K562 (cell line): ENCODE data around the gene EPHB2. TPM values are rescaled to one million over a fixed set of nuclear protein-coding genes. Genes with fewer than 3 reads are reported as not detected.

Source experiments
- ATAC-seq: fragments of 200-7000 bp; cut with Tn5 transposase; 3 replicates; pipeline ENCODE4 v1.9.1; 2020; ENCODE audit warnings: moderate library complexity
- BruUV-seq: library from RNA; stranded (reverse); fragments of 400-500 nt; replicated peaks from 2 replicates; lab custom pipeline; 2021; lab: Mats Ljungman, UMichigan
- CTCF ChIA-PET: fragments of 300-600 bp; formaldehyde crosslinking; extraction: SDS; loops from one replicate; lab custom pipeline; 2021; ENCODE audit warnings: low intra/inter-chr PET ratio; lab: Yijun Ruan, JAX
- POLR2A ChIA-PET: fragments of 300-600, 350-650 bp; sonication (Branson Sonifier 250); formaldehyde crosslinking; extraction: SDS; loops from one replicate; lab custom pipeline; 2021; ENCODE audit warnings: antibody characterized with exemption, inconsistent platforms; lab: Yijun Ruan, JAX
- DNase-seq, 4 experiments: peaks; one replicate each; pipeline versions ENCODE4 v3.0.0 to v3.0.0-alpha.2; 2011 to 2018; ENCODE audit warnings: low spot score in 3 of 4, mixed read lengths in 3 of 4; ENCODE audit errors: extremely low read depth in 1 of 4
- FAIRE-seq: peaks from 2 replicates; lab custom pipeline; 2011; peaks lifted over from hg19 to GRCh38; lab: Jason Lieb, UNC
- H2AFZ ChIP-seq: 2 replicates; pipeline ENCODE4 v1.6.0; 2011; ENCODE audit warnings: low read depth, low read length, control low read depth, inconsistent platforms
- H3K27ac ChIP-seq: fragments of 200-600 bp; 3 replicates; pipeline ENCODE4 v1.8.0; 2011; ENCODE audit warnings: low read depth, mild to moderate bottlenecking, control low read depth, inconsistent platforms, low read length, moderate library complexity, mixed read lengths; ENCODE audit errors: extremely low read depth
- H3K27me3 ChIP-seq, 2 experiments: fragments of 300-600 bp in 1 of 2; 2 replicates in 1 of 2; 3 replicates in 1 of 2; pipeline versions ENCODE4 v1.6.0 to v1.8.0; 2011; ENCODE audit warnings: inconsistent platforms in 2 of 2, low read length in 2 of 2, mild to moderate bottlenecking in 1 of 2, mixed read lengths in 1 of 2, moderate library complexity in 1 of 2; ENCODE audit not compliant: control insufficient read depth in 2 of 2, insufficient read depth in 2 of 2
- H3K36me3 ChIP-seq: fragments of 300-600 bp; 3 replicates; pipeline ENCODE4 v1.8.0; 2011; ENCODE audit warnings: mild to moderate bottlenecking, low read length, inconsistent platforms; ENCODE audit not compliant: control insufficient read depth, insufficient read depth
- H3K4me1 ChIP-seq, 2 experiments: fragments of 200-600 bp in 1 of 2; replicated peaks in 1 of 2; 2 replicates in 1 of 2; 3 replicates in 1 of 2; pipeline versions ENCODE4 v1.5.1 to v1.8.0; 2011; ENCODE audit warnings: inconsistent platforms in 2 of 2, low read length in 2 of 2, mild to moderate bottlenecking in 1 of 2, mixed read lengths in 1 of 2, moderate library complexity in 1 of 2; ENCODE audit not compliant: control insufficient read depth in 2 of 2, insufficient read depth in 2 of 2
- H3K4me2 ChIP-seq: 2 replicates; pipeline ENCODE4 v1.6.1; 2011; ENCODE audit warnings: low read length, control low read depth, inconsistent platforms, mixed read lengths; ENCODE audit not compliant: insufficient read depth
- H3K4me3 ChIP-seq: fragments of 200-600 bp; sonication (generic), shearing (Covaris generic); 2 replicates; pipeline ENCODE4 v1.5.1; 2016; ENCODE audit warnings: control low read depth, inconsistent platforms
- H3K79me2 ChIP-seq: fragments of 200-600 bp; 3 replicates; pipeline ENCODE4 v1.8.0; 2011; ENCODE audit warnings: low read length, inconsistent platforms; ENCODE audit not compliant: control insufficient read depth, insufficient read depth
- H3K9ac ChIP-seq, 2 experiments: 2 replicates each; pipeline versions ENCODE4 v1.6.0 to v1.6.1; 2011; ENCODE audit warnings: low read depth in 2 of 2, low read length in 2 of 2, control low read depth in 1 of 2, inconsistent platforms in 1 of 2, mild to moderate bottlenecking in 1 of 2, mixed read lengths in 1 of 2; ENCODE audit not compliant: insufficient read depth in 1 of 2
- H3K9me1 ChIP-seq: one replicate; pipeline ENCODE4 v1.6.0; 2011; ENCODE audit warnings: inconsistent platforms, mild to moderate bottlenecking, low read length, moderate library complexity; ENCODE audit not compliant: control insufficient read depth, insufficient read depth
- H3K9me3 ChIP-seq: replicated peaks from 2 replicates; pipeline ENCODE4 v1.5.1; 2011; ENCODE audit warnings: low read depth, low read length, inconsistent platforms; ENCODE audit not compliant: control insufficient read depth, insufficient read depth
- H4K20me1 ChIP-seq: replicated peaks from 2 replicates; pipeline ENCODE4 v1.6.1; 2011; ENCODE audit warnings: low read length, inconsistent platforms, mixed read lengths; ENCODE audit not compliant: control insufficient read depth, insufficient read depth
- STAT6 ChIP-seq: sonication (generic); formaldehyde crosslinking; IDR thresholded peaks from 2 replicates; pipeline ENCODE4 v1.8.1; 2023; ENCODE audit warnings: mild to moderate bottlenecking, missing genetic modification reagents
- ZFP36 ChIP-seq: fragments of 150-350 bp; IDR thresholded peaks from 2 replicates; pipeline ENCODE4 v1.6.1; 2018; ENCODE audit warnings: low read length, low read depth; ENCODE audit not compliant: partially characterized antibody
- ZKSCAN1 ChIP-seq: fragments of 150-350 bp; IDR thresholded peaks from 2 replicates; pipeline ENCODE4 v1.6.1; 2016; ENCODE audit warnings: low read depth, low read length
- WGBS: fragments of 100-300 bp; shearing (Covaris generic); methylation state at CpG from one replicate; pipeline ENCODE4 v1.1.6; 2016; ENCODE audit warnings: low coverage, mixed read lengths; ENCODE audit not compliant: insufficient coverage; ENCODE audit errors: missing lambda C conversion rate; 5-methylcytosine and 5-hydroxymethylcytosine counted together
- in situ Hi-C: fragments of 300-500 bp; cut with MboI; formaldehyde crosslinking; loops from 4 replicates; pipeline ENCODE4 v1.15.0; 2018; ENCODE audit warnings: inconsistent platforms, mixed read lengths
- intact Hi-C: fragments of 100-400 bp; cut with micrococcal nuclease; formaldehyde crosslinking; loops from 2 replicates; pipeline ENCODE4 v1.14.2; 2022
- polyA plus RNA-seq, 8 experiments: library from polyadenylated mRNA; depleted of rRNA in 4 of 8; stranded (reverse) in 5 of 8; unstranded in 3 of 8; fragments of >200 nt; fragmentation: Nextera tagmentation in 2 of 8; fragmentation: Illumina TruSeq in 1 of 8; extraction: Ambion mirVana in 2 of 8; extraction: Trizol in 1 of 8; gene quantifications; 2 replicates each; pipeline versions ENCODE4 v1.2.1 to v1.2.3, GENCODE V29; 2011 to 2014; ENCODE audit warnings: inconsistent platforms in 1 of 8, missing spikeins in 1 of 8
- total RNA-seq, 7 experiments: library from RNA; depleted of rRNA in 6 of 7; stranded (reverse); fragments of >200 nt in 6 of 7; fragmentation: Illumina TruSeq in 2 of 7; extraction: Trizol in 2 of 7; gene quantifications; 2 replicates each; pipeline versions ENCODE4 v1.2.1 to v1.2.3, GENCODE V29; 2011 to 2021; ENCODE audit warnings: low replicate concordance in 1 of 7

EPHB2 gene
- total and polyA plus RNA-seq, 9 of the 15 experiments (the other 6 are each of a cell fraction or from before 2014, with no cell fraction given): not detected

- intact Hi-C loops: loop anchor here (5.0 kb wide), 1 partner anchor 183 kb away; no protein-coding TSS in a partner anchor
- peaks cover 13% of the 10 kb centered on the region for H4K20me1 ChIP-seq
- H3K27ac ChIP-seq: no peak overlapping the region
- BruUV-seq: no TSS peak
- peaks cover 19 to 68% of the 10 kb centered on the region in 2 experiments for H3K27me3 ChIP-seq
- H2AFZ ChIP-seq: no peak overlapping the region
- H3K9me1 ChIP-seq: no peaks in the 10 kb centered on the region
- no peak for TF ChIP-seq STAT6 (CRISPR knock-in tag)
- peak; percentile 5 for TF ChIP-seq ZFP36
- peak; percentile 90 for TF ChIP-seq ZKSCAN1
- POLR2A ChIA-PET: no interaction called here
- CTCF ChIA-PET: no interaction called here
- DNase-seq (no peak), ATAC-seq (no peak), FAIRE-seq (no peak)
- no peaks in the 10 kb centered on the region for H3K36me3 ChIP-seq
- in situ Hi-C loops: no loop called here
- no peaks in the 10 kb centered on the region for H3K79me2 ChIP-seq
- no peak overlapping the region for H3K4me3 ChIP-seq
- 0 out of 5 replicates have a peak, but pooled peaks cover 0 to 5% of the 10 kb centered on the region in 2 experiments for H3K4me1 ChIP-seq
- no peak overlapping the region for H3K4me2 ChIP-seq
- no peak overlapping the region for H3K9ac ChIP-seq
- WGBS: 1% methylated on average over 16 of the region's 16 CpGs
- no peaks in the 10 kb centered on the region for H3K9me3 ChIP-seq
These were observed 174.3 kb downstream of the EPHB2 start for GRCh38 chr1:22884806-22885530.
